GM10266 (cell line): ENCODE results near the gene PBX4.

Source experiments
- DNase-seq: peaks from one replicate; pipeline ENCODE4 v3.0.0; 2012; ENCODE audit errors: extremely low spot score
- CTCF ChIP-seq: IDR thresholded peaks from 2 replicates; pipeline ENCODE4 v1.5.1; 2012; ENCODE audit warnings: mild to moderate bottlenecking, low read depth; ENCODE audit not compliant: control insufficient read depth, insufficient read depth; ENCODE audit errors: missing control alignments

The PBX4 gene

GRCh38 chr19:19645233-19645870 is 26.9 kb upstream of the PBX4 start:
- DNase-seq: no peak

GRCh38 chr19:19644054-19644388 is 25.5 kb upstream of the PBX4 start:
- peak; percentile 15 for TF ChIP-seq CTCF
- DNase-seq: no peak

More at GRCh38 chr19:19645233-19645870, 26.9 kb upstream of the PBX4 start:
- no peak for TF ChIP-seq CTCF

- DNase-seq: peak; percentile 96
- peak; percentile 78 for TF ChIP-seq CTCF
Measured at GRCh38 chr19:19643158-19644053, 24.9 kb upstream of the PBX4 start, which contains the start of gene GMIP. TSS of gene GMIP (minus strand) at chr19:19643657. CDS start at chr19:19643529, 128 bp downstream.

- no peak for TF ChIP-seq CTCF
- DNase-seq: peak; percentile 86
Measured at GRCh38 chr19:19642506-19643157, 24.1 kb upstream of the PBX4 start.

- no peak for DNase-seq
- TF ChIP-seq CTCF: no peak
Measured at GRCh38 chr19:19637523-19638251, 19.2 kb upstream of the PBX4 start.

- no peak for DNase-seq
- no peak for TF ChIP-seq CTCF
Measured at GRCh38 chr19:19637186-19637522, 18.7 kb upstream of the PBX4 start.
